WTC11 (cell line): ENCODE data around the gene ZNF160. TPM values are rescaled to one million over a fixed set of nuclear protein-coding genes. Genes with fewer than 3 reads are reported as not detected.
"Not testable (repeated sequence)": the region's sequence is repeated elsewhere in the genome, so short reads cannot be mapped to it uniquely, and the experiment has no call there.

ENCODE experiments used
- ATAC-seq: fragments of 200-7000 bp; cut with Tn5 transposase; 2 replicates; pipeline ENCODE4 v1.10.0; 2021; ENCODE audit warnings: mild to moderate bottlenecking, moderate library complexity
- CTCF ChIA-PET: fragments of 300-600 bp; sonication (Branson Sonifier 250); formaldehyde crosslinking; loops from one replicate; lab custom pipeline; 2021; ENCODE audit warnings: antibody characterized with exemption; lab: Charles Lee
- POLR2A ChIA-PET: fragments of 350-600 bp; sonication (Branson Sonifier 250); formaldehyde crosslinking; loops from one replicate; lab custom pipeline; 2021; ENCODE audit warnings: antibody characterized with exemption; lab: Charles Lee
- DNase-seq: peaks from one replicate; pipeline ENCODE4 v3.0.0; 2021; ENCODE audit warnings: low spot score
- H3K27ac Mint-ChIP-seq: 2 replicates; pipeline ENCODE4 v1.8.0; 2021; ENCODE audit warnings: mixed read lengths
- H3K27me3 Mint-ChIP-seq: 2 replicates; pipeline ENCODE4 v1.8.0; 2021; ENCODE audit warnings: low read depth, mild to moderate bottlenecking, moderate library complexity, mixed read lengths
- H3K36me3 Mint-ChIP-seq: 2 replicates; pipeline ENCODE4 v1.8.0; 2021; ENCODE audit warnings: mixed read lengths
- H3K4me1 Mint-ChIP-seq: 2 replicates; pipeline ENCODE4 v1.8.0; 2022; ENCODE audit warnings: mixed read lengths
- H3K4me3 Mint-ChIP-seq: 2 replicates; pipeline ENCODE4 v1.8.0; 2021; ENCODE audit warnings: mild to moderate bottlenecking, moderate library complexity, mixed read lengths
- H3K9me3 Mint-ChIP-seq: 2 replicates; pipeline ENCODE4 v1.8.0; 2021; ENCODE audit warnings: mixed read lengths
- EMX1 ChIP-seq: fragments of 250-450 bp; sonication (Bioruptor Pico); IDR thresholded peaks from 2 replicates; pipeline ENCODE4 v1.8.0; 2021; ENCODE audit warnings: mild to moderate bottlenecking
- GTF2I ChIP-seq: fragments of 250-450 bp; sonication (Bioruptor Pico); conservative IDR thresholded peaks from 2 replicates; pipeline ENCODE4 v1.4.0; 2021; ENCODE audit warnings: mild to moderate bottlenecking
- NFATC4 ChIP-seq: fragments of 250-450 bp; sonication (Bioruptor Pico); IDR thresholded peaks from 2 replicates; pipeline ENCODE4 v1.9.0; 2021; ENCODE audit warnings: mild to moderate bottlenecking
- NR1H2 ChIP-seq: sonication (generic); formaldehyde crosslinking; IDR thresholded peaks from 2 replicates; pipeline ENCODE4 v1.9.0; 2021; ENCODE audit warnings: mild to moderate bottlenecking, moderate library complexity, missing genetic modification reagents
- NR3C1 ChIP-seq: sonication (generic); formaldehyde crosslinking; conservative IDR thresholded peaks from 2 replicates; pipeline ENCODE4 v1.8.1; 2023; ENCODE audit warnings: low read depth, mild to moderate bottlenecking, missing genetic modification reagents
- PRDM15 ChIP-seq: sonication (generic); formaldehyde crosslinking; IDR thresholded peaks from 2 replicates; pipeline ENCODE4 v1.8.0; 2022; ENCODE audit warnings: missing genetic modification reagents
- PREB ChIP-seq: sonication (generic); formaldehyde crosslinking; IDR thresholded peaks from 2 replicates; pipeline ENCODE4 v1.8.1; 2022; ENCODE audit warnings: mild to moderate bottlenecking, missing genetic modification reagents, moderate library complexity, borderline replicate concordance
- TEAD1 ChIP-seq: sonication (generic); formaldehyde crosslinking; IDR thresholded peaks from 2 replicates; pipeline ENCODE4 v1.8.0; 2022; ENCODE audit warnings: mild to moderate bottlenecking, missing genetic modification reagents
- ZNF219 ChIP-seq: sonication (generic); formaldehyde crosslinking; IDR thresholded peaks from 2 replicates; pipeline ENCODE4 v1.8.0; 2023; ENCODE audit warnings: missing genetic modification reagents, mild to moderate bottlenecking, borderline replicate concordance
- ZNF671 ChIP-seq: fragments of 250-450 bp; sonication (Bioruptor Pico); IDR thresholded peaks from 2 replicates; pipeline ENCODE4 v1.8.0; 2021; ENCODE audit warnings: mild to moderate bottlenecking
- total RNA-seq: library from RNA; stranded (reverse); gene quantifications from 3 replicates; pipeline ENCODE4 v1.2.3, GENCODE V29; 2021

ZNF160 gene
- total RNA-seq, 1 experiment from 2014 or later = 54.5 TPM

DNA sequence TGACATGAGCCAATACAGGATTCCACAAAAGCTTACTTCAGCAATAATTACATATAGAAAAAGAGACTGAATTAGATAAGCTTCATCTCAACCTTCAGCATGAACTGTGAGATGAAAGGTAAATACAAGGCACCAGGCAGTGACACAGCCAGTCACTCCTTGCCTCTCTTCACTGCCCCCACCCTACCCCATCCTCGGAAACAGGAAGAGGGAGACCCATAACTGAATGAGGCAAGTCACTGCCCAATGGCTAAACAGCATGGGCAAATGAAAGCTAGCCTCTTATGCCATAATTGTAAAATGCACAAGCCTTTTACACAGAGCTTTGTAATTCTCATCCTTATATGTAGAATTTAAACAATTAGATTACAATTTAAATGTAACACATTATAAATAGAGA lies 1.7 kb downstream of the ZNF160 start (continued):
- TF ChIP-seq NR1H2 (no peak), TEAD1 (CRISPR knock-in tag) (no peak), NFATC4 (CRISPR knock-in tag) (no peak), NR3C1 (CRISPR knock-in tag) (no peak), EMX1 (CRISPR knock-in tag) (no peak), GTF2I (no peak), ZNF671 (CRISPR knock-in tag) (no peak), PREB (no peak)

GRCh38 chr19:53098570-53098969 lies 4.7 kb downstream of the ZNF160 start:
- ATAC-seq, CTCF ChIA-PET, H3K27ac Mint-ChIP-seq, DNase-seq, POLR2A ChIA-PET, H3K4me3 Mint-ChIP-seq, H3K27me3 Mint-ChIP-seq, H3K36me3 Mint-ChIP-seq, H3K9me3 Mint-ChIP-seq: not testable (repeated sequence)
- peaks cover 45% of the 10 kb centered on the region for H3K4me1 Mint-ChIP-seq

GRCh38 chr19:53096982-53097690 lies 6.1 kb downstream of the ZNF160 start:
- not testable (repeated sequence) for H3K4me3 Mint-ChIP-seq

GRCh38 chr19:53096579-53096978 lies 6.6 kb downstream of the ZNF160 start:
- H3K27me3 Mint-ChIP-seq, DNase-seq, ATAC-seq, H3K9me3 Mint-ChIP-seq, CTCF ChIA-PET, H3K4me3 Mint-ChIP-seq: not testable (repeated sequence)
- POLR2A ChIA-PET = interaction anchor here (0.6 kb wide), 1 partner anchor 583 kb away, joined by 3 read pairs; no protein-coding TSS in a partner anchor
- H3K4me1 Mint-ChIP-seq = peaks cover 43% of the 10 kb centered on the region
- peaks cover 12% of the 10 kb centered on the region; the same call in 1 of the 2 replicates for H3K36me3 Mint-ChIP-seq
- peak overlapping the region; percentile 18; the same call in 1 of the 2 replicates for H3K27ac Mint-ChIP-seq

More at GRCh38 chr19:53096982-53097690, 6.1 kb downstream of the ZNF160 start:
- DNase-seq, H3K9me3 Mint-ChIP-seq, H3K27me3 Mint-ChIP-seq, ATAC-seq, POLR2A ChIA-PET: not testable (repeated sequence)
- peaks cover 12% of the 10 kb centered on the region; the same call in 1 of the 2 replicates for H3K36me3 Mint-ChIP-seq
- H3K4me1 Mint-ChIP-seq = peaks cover 45% of the 10 kb centered on the region
- H3K27ac Mint-ChIP-seq = peak overlapping the region; percentile 67
- CTCF ChIA-PET = interaction anchor here (0.9 kb wide), 1 partner anchor 20 kb away, joined by 3 read pairs; no protein-coding TSS in a partner anchor

DNA sequence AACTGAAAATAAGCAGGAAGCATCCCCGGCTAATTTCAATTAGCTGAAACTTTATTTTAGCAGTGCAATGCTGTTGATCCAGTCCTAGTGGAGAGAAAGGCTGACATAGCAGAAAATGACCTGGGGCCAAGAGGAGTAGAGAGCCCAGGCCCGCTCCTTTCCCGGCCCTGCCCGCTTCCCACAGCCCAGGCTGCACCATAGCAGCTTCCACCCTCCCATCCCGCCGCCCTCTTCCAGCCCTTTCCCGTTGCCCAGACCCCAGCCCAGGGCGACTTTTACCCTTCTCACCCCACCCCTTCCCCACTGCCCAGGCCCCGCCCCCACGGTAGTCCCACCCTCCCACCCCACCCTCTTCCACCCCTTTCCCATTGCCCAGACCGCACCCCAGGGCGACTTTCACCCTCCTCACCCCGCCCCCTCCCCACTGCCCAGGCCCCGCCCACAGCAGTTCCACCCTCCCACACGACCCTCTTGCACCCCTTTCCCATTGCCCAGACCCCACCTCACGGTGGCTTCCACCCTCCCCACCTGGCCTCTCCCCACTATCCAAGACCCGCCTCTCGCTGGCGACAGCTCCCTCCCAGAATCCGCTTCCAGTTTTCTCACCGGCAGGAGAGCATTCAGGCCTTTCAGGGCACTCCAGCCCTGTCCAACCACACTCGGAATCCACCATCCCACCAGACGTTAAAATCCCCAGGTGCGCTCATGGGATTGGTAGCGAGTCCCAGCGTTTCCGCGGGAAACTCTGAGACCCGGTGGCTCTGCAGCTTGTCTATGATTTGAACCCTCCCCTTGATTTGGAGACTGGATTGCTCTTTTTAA lies 8.3 kb downstream of the ZNF160 start:
- peaks cover 43% of the 10 kb centered on the region for H3K4me1 Mint-ChIP-seq
- TF ChIP-seq ZNF219 (CRISPR knock-in tag) = 0 out of 2 replicates have a peak, but pooled peaks have one; percentile 22
- TF ChIP-seq TEAD1 (CRISPR knock-in tag) = 0 out of 2 replicates have a peak, but pooled peaks have one; percentile 19
- TF ChIP-seq PRDM15 (CRISPR knock-in tag) = peak; percentile 89
- no peak for TF ChIP-seq NFATC4 (CRISPR knock-in tag)
- peak overlapping the region; percentile 60 for H3K4me3 Mint-ChIP-seq
- peak overlapping the region; percentile 90 for H3K27ac Mint-ChIP-seq
- ATAC-seq = peak; percentile 71
- CTCF ChIA-PET = interaction anchor here (0.6 to 2.3 kb wide), 6 partner anchors 18 to 330 kb away, joined by 3 to 20 read pairs (median 4); no protein-coding TSS in a partner anchor
- no peaks in the 10 kb centered on the region for H3K9me3 Mint-ChIP-seq
- DNase-seq = peak; percentile 83
- POLR2A ChIA-PET = interaction anchor here (1.2 kb wide), 1 partner anchor 64 kb away, joined by 3 read pairs; the partner anchor contains the start of gene ZNF347
- peaks cover 21% of the 10 kb centered on the region for H3K36me3 Mint-ChIP-seq
- no peaks in the 10 kb centered on the region for H3K27me3 Mint-ChIP-seq
